Brain microvascular endothelial cell (primary cell): ENCODE measurements around the gene AMBRA1.
A peak's percentile ranks its signal among the peaks of the same experiment; 100 is the strongest.

Experiments
- DNase-seq: peaks from one replicate; pipeline ENCODE4 v3.0.0-alpha.2; 2020
- H3K27ac ChIP-seq: fragments of 250-450 bp; sonication (Bioruptor Pico); 2 replicates; pipeline ENCODE4 v1.5.1; 2020; ENCODE audit warnings: mild to moderate bottlenecking, moderate library complexity
- H3K27me3 ChIP-seq: fragments of 250-450 bp; sonication (Bioruptor Pico); replicated peaks from 2 replicates; pipeline ENCODE4 v1.5.1; 2020; ENCODE audit warnings: mild to moderate bottlenecking
- H3K36me3 ChIP-seq: fragments of 250-450 bp; sonication (Bioruptor Pico); replicated peaks from 2 replicates; pipeline ENCODE4 v1.5.1; 2020; ENCODE audit warnings: mild to moderate bottlenecking
- H3K4me3 ChIP-seq: 2 replicates; pipeline ENCODE4 v1.5.1; 2011; ENCODE audit warnings: low read depth, mild to moderate bottlenecking, control low read depth, low read length, moderate library complexity
- CTCF ChIP-seq: IDR thresholded peaks from 2 replicates; pipeline ENCODE4 v1.5.1; 2011; ENCODE audit warnings: low read depth, mild to moderate bottlenecking, moderate library complexity, low read length, control low read depth, inconsistent platforms; ENCODE audit errors: missing control alignments
- in situ Hi-C: cut with HindIII; loops from 2 replicates; pipeline ENCODE4 v1.10.0; 2017; ENCODE audit warnings: low sequenced_read_pairs, low pct_ligation_motif_present

The AMBRA1 gene

GRCh38 chr11:46414466-46414796, 179.4 kb downstream of the AMBRA1 start:
- no peaks in the 10 kb centered on the region for H3K27me3 ChIP-seq
- no peak overlapping the region for H3K27ac ChIP-seq
- peaks cover 11% of the 10 kb centered on the region for H3K36me3 ChIP-seq
- H3K4me3 ChIP-seq: no peak overlapping the region
- DNase-seq: no peak
- TF ChIP-seq CTCF: no peak
- in situ Hi-C loops: no loop called here

GRCh38 chr11:46413760-46414465, 179.9 kb downstream of the AMBRA1 start:
- H3K36me3 ChIP-seq: peaks cover 14% of the 10 kb centered on the region
- H3K27ac ChIP-seq: no peak overlapping the region
- in situ Hi-C loops: no loop called here
- no peaks in the 10 kb centered on the region for H3K27me3 ChIP-seq
- TF ChIP-seq CTCF: no peak
- no peak for DNase-seq
- H3K4me3 ChIP-seq: no peak overlapping the region

- peak; percentile 52 for TF ChIP-seq CTCF
- no peaks in the 10 kb centered on the region for H3K27me3 ChIP-seq
- no peak overlapping the region for H3K27ac ChIP-seq
- peaks cover 29% of the 10 kb centered on the region for H3K36me3 ChIP-seq
- in situ Hi-C loops: no loop called here
- no peak for DNase-seq
- H3K4me3 ChIP-seq: no peak overlapping the region
These were observed 183.8 kb downstream of the AMBRA1 start for GRCh38 chr11:46410021-46410420.

GRCh38 chr11:46408407-46408986, 185.3 kb downstream of the AMBRA1 start:
- Histone ChIP-seq H3K27me3 (no peaks in the 10 kb centered on the region), H3K4me3 (no peak overlapping the region), H3K36me3 (peaks cover 26% of the 10 kb centered on the region), H3K27ac (no peak overlapping the region)
- DNase-seq: no peak
- TF ChIP-seq CTCF: no peak
- in situ Hi-C loops: no loop called here

GRCh38 chr11:46407635-46408034, 186.2 kb downstream of the AMBRA1 start:
- Histone ChIP-seq H3K27ac (no peak overlapping the region), H3K27me3 (no peaks in the 10 kb centered on the region), H3K36me3 (peaks cover 26% of the 10 kb centered on the region), H3K4me3 (no peak overlapping the region)
- no peak for DNase-seq
- in situ Hi-C loops: no loop called here
- TF ChIP-seq CTCF: no peak

- DNase-seq: no peak
- Histone ChIP-seq H3K27me3 (no peaks in the 10 kb centered on the region), H3K36me3 (peaks cover 20% of the 10 kb centered on the region), H3K27ac (no peak overlapping the region), H3K4me3 (no peak overlapping the region)
- no peak for TF ChIP-seq CTCF
- in situ Hi-C loops: no loop called here
These were observed 189.3 kb downstream of the AMBRA1 start for GRCh38 chr11:46404476-46405017.
